ENCODE results near the gene FBXL5.

FBXL5 gene

GRCh38 chr4:15655223-15656037 lies at the start of gene FBXL5:
TSS of gene FBXL5 (minus strand) at chr4:15655357. CDS start at chr4:15655287, 70 bp downstream.
- peak; percentile 73 for DNase-seq

GRCh38 chr4:15704129-15704528 lies 49.0 kb upstream of the FBXL5 start:
- DNase-seq = no peak

GRCh38 chr4:15703439-15703838 lies 48.3 kb upstream of the FBXL5 start:
- DNase-seq = no peak

- DNase-seq = peak; percentile 31
These were observed 47.8 kb upstream of the FBXL5 start, which contains the start of gene BST1 for GRCh38 chr4:15702941-15703403. TSS of gene BST1 (plus strand) at chr4:15703065. CDS start at chr4:15703145, 80 bp downstream.

GRCh38 chr4:15696866-15697265 lies 41.7 kb upstream of the FBXL5 start:
- DNase-seq = no peak

- DNase-seq = no peak
These were observed 40.6 kb upstream of the FBXL5 start for GRCh38 chr4:15695729-15696128.

GRCh38 chr4:15695240-15695699 lies 40.1 kb upstream of the FBXL5 start:
- no peak for DNase-seq

GRCh38 chr4:15694431-15694830 lies 39.3 kb upstream of the FBXL5 start:
- DNase-seq = no peak

- DNase-seq = no peak
These were observed 37.4 kb upstream of the FBXL5 start for GRCh38 chr4:15692602-15693001.

GRCh38 chr4:15691346-15692135 lies 36.4 kb upstream of the FBXL5 start:
- DNase-seq = no peak

GRCh38 chr4:15690020-15690809 lies 35.1 kb upstream of the FBXL5 start:
- DNase-seq = no peak

- no peak for DNase-seq
These were observed 34.4 kb upstream of the FBXL5 start for GRCh38 chr4:15689540-15689939.

GRCh38 chr4:15688051-15688450 lies 32.9 kb upstream of the FBXL5 start:
- no peak for DNase-seq

GRCh38 chr4:15684498-15684897 lies 29.3 kb upstream of the FBXL5 start:
- DNase-seq = no peak

GRCh38 chr4:15683143-15683495 lies 28.0 kb upstream of the FBXL5 start:
- DNase-seq = no peak

- DNase-seq = no peak
These were observed 27.3 kb upstream of the FBXL5 start for GRCh38 chr4:15682242-15683142.

- DNase-seq = peak; percentile 96
These were observed 26.4 kb upstream of the FBXL5 start, which contains the start of gene FAM200B for GRCh38 chr4:15681372-15682241. TSS of gene FAM200B (plus strand) at chr4:15681827. CDS start at chr4:15686978, 5,151 bp downstream.

GRCh38 chr4:15681067-15681371 lies 25.9 kb upstream of the FBXL5 start:
- no peak for DNase-seq

- no peak for DNase-seq
These were observed 22.4 kb upstream of the FBXL5 start for GRCh38 chr4:15677507-15677988.

- no peak for DNase-seq
These were observed 21.7 kb upstream of the FBXL5 start for GRCh38 chr4:15676899-15677298.

GRCh38 chr4:15676039-15676438 lies 20.9 kb upstream of the FBXL5 start:
- no peak for DNase-seq

All from activated gamma-delta T cell treated with Interleukin-2 at 50 U/mL for 16 hours (primary cell).